HepG2 (cell line): ENCODE data around the gene S100P. TPM values are rescaled to one million over a fixed set of nuclear protein-coding genes. Genes with fewer than 3 reads are reported as not detected.

Experiments used
- GRHL1 ChIP-seq: sonication (generic); formaldehyde crosslinking; conservative IDR thresholded peaks from 2 replicates; pipeline ENCODE4 v1.8.0; 2022; ENCODE audit warnings: missing genetic modification reagents
- PAX8 ChIP-seq: sonication (generic); formaldehyde crosslinking; IDR thresholded peaks from 2 replicates; pipeline ENCODE4 v1.8.0; 2022; ENCODE audit warnings: mild to moderate bottlenecking, missing genetic modification reagents, borderline replicate concordance
- TFDP2 ChIP-seq: sonication (generic); formaldehyde crosslinking; IDR thresholded peaks from 2 replicates; pipeline ENCODE4 v1.4.0; 2020; ENCODE audit warnings: missing genetic modification reagents
- TRIM24 ChIP-seq: sonication (generic); formaldehyde crosslinking; IDR thresholded peaks from 2 replicates; pipeline ENCODE4 v1.8.0; 2022; ENCODE audit warnings: mild to moderate bottlenecking, missing genetic modification reagents
- ZBTB40 ChIP-seq, 2 experiments: fragments of 450-650 bp in 1 of 2; sonication (generic) in 1 of 2; formaldehyde crosslinking in 1 of 2; IDR thresholded peaks; 2 replicates each; pipeline versions ENCODE4 v1.6.1 to v1.8.0; 2016 to 2022; ENCODE audit warnings: antibody characterized with exemption in 1 of 2, mild to moderate bottlenecking in 1 of 2, missing genetic modification reagents in 1 of 2
- ZKSCAN5 ChIP-seq: sonication (generic); formaldehyde crosslinking; IDR thresholded peaks from 2 replicates; pipeline ENCODE4 v1.5.1; 2020; ENCODE audit warnings: mild to moderate bottlenecking, missing genetic modification reagents
- ZNF564 ChIP-seq: sonication (generic); formaldehyde crosslinking; IDR thresholded peaks from 2 replicates; pipeline ENCODE4 v1.8.1; 2023; ENCODE audit warnings: mild to moderate bottlenecking, missing genetic modification reagents
- ZNF646 ChIP-seq: sonication (generic); formaldehyde crosslinking; IDR thresholded peaks from 2 replicates; pipeline ENCODE4 v1.9.0; 2021; ENCODE audit warnings: mild to moderate bottlenecking, missing genetic modification reagents
- polyA plus RNA-seq, 8 experiments: library from polyadenylated mRNA; depleted of rRNA in 3 of 8; stranded (reverse) in 7 of 8; unstranded in 1 of 8; fragments of >200 nt; fragmentation: Illumina TruSeq in 4 of 8; extraction: Trizol in 4 of 8; gene quantifications; 2 replicates each; pipeline versions ENCODE4 v1.2.1 to v1.2.3, GENCODE V29; 2011 to 2016; ENCODE audit warnings: low read depth in 4 of 8, missing spikeins in 1 of 8, mixed read lengths in 1 of 8; ENCODE audit not compliant: insufficient read depth in 1 of 8
- total RNA-seq, 5 experiments: library from RNA; depleted of rRNA; stranded (reverse); fragments of >200 nt; fragmentation: Illumina TruSeq; extraction: Trizol; gene quantifications; 2 replicates each; pipeline ENCODE4 v1.2.3, GENCODE V29; 2016; ENCODE audit warnings: low read depth in 1 of 5

Gene S100P
- total and polyA plus RNA-seq, 2 of the 13 experiments (the other 11 are each of a cell fraction or from before 2014, with no cell fraction given), result 278 to 1,649 TPM

- TF ChIP-seq ZNF646 (CRISPR knock-in tag) (no peak), GRHL1 (CRISPR knock-in tag) (no peak), TFDP2 (CRISPR knock-in tag) (no peak), ZKSCAN5 (CRISPR knock-in tag) (no peak), ZNF564 (CRISPR knock-in tag) (no peak), ZBTB40 (IDR thresholded peaks at IDR 0.05) (no peak), ZBTB40 (CRISPR knock-in tag; IDR thresholded peaks at IDR 0.05) (no peak), TRIM24 (no peak), PAX8 (no peak)
Observed at GRCh38 chr4:6680372-6681034, 13.2 kb upstream of the S100P start (continued).
